HG03060 (cell line): ENCODE measurements around the gene ARHGEF4.

Experiments
- ATAC-seq: cut with Tn5 transposase; IDR thresholded peaks from one replicate; pipeline ENCODE4 v1.9.1; 2021; ENCODE audit warnings: low read depth, moderate number of reproducible peaks; ENCODE audit not compliant: unreplicated experiment

ARHGEF4 gene

GRCh38 chr2:131005216-131005935, 168.7 kb downstream of the ARHGEF4 start:
- no peak for ATAC-seq

GRCh38 chr2:131006561-131006960, 169.8 kb downstream of the ARHGEF4 start:
- ATAC-seq: no peak

GRCh38 chr2:131008967-131009366, 172.3 kb downstream of the ARHGEF4 start:
- no peak for ATAC-seq

GRCh38 chr2:131009713-131010475, 173.2 kb downstream of the ARHGEF4 start:
- no peak for ATAC-seq

DNA sequence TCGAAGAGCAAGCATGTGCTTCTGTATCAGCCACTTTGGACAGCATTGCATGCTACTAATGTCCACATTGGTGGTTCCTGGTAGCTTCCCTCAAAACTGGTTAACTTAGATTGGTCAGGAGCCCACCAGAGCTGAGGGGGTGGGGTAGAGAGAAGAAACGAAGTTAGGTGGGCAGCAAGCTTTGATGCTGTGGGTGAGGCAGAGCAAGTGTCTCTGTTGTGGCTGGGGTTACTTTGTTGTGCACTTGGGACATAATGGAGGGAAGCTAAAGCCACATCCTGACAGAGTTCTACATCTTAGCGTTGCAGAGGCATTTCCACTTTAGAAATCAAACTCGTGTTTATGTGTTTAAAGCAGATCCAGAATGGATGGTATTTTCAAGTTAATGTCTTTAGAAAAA, 173.9 kb downstream of the ARHGEF4 start:
- ATAC-seq: no peak

DNA sequence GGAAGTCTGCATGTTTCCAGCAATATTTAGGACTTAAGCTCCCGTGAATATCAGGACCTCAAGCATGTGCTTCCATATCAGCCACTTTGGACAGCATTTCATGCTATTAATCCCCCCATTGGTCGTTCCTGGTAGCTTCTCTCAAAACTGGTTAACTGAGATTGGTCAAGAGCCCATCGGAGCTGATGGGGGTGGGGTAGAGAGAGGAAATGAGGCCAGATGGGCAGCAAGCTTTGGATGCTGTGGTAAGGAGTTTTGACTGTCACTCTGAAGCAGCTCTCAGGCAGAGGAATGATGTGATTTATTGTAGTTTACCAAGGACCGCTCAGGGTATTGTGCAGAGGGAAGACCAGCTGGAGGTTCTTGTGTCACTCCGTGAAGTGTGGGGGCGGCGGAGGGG, 174.8 kb downstream of the ARHGEF4 start:
- ATAC-seq: no peak

DNA sequence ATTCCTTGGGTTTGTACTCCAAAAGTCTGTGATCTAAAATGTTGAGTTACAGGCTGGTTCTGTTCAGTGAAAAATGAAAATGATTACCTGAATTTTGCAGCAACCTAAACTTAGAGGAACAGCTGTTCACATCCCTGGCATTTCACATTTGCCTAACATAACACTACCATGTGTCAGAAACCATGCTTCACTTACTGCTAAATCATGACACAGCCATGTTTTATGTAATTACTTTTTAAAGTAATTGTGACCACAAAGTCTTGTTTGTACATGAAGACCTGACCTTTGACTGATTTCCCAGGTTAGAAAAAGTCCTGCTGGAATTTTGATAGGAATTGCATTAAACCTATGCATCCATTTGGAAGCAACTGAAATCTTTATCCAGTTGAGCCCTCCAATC, 177.4 kb downstream of the ARHGEF4 start:
- ATAC-seq: no peak

DNA sequence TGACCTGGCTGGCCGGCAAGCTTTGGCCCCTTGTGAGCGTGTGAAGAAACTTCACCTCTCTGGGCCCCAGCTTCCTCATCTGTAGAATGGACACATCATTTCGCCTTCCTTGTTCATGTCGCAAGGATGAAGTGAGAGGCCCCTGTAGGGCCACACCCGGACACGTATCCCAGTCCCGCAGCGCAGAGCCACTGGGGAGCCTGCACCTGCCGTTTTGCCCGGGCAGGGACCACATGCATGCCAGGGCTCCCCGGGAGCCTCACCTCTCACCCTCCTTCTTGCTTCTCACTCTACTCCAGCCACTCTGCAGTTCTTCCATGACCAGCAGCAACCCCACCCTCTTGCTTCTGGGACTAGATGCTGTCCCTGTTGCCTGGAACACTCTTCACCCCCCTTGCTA, 179.1 kb downstream of the ARHGEF4 start:
- ATAC-seq: no peak

GRCh38 chr2:131016826-131017741, 180.4 kb downstream of the ARHGEF4 start:
- no peak for ATAC-seq

DNA sequence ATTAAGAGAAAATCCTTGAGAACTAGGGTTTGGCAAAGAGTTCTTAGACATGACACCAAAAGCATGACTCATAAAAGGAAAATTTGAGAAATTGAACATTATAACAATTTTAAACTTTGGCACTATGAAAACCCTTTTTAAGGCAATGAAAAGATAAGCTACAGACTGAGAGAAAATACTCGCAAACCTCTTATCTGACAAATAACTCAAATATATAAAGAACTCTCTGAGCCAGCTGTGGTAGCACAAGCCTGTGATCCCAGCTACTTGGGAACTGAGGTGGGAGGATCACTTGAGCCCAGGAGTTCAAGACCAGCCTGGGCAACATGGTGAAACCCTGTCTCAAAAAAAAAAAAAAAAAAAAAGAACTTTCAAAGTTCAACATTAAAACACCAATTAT, 186.0 kb downstream of the ARHGEF4 start:
- no peak for ATAC-seq

- ATAC-seq: no peak
These were observed 187.0 kb downstream of the ARHGEF4 start for GRCh38 chr2:131023758-131024157.

DNA sequence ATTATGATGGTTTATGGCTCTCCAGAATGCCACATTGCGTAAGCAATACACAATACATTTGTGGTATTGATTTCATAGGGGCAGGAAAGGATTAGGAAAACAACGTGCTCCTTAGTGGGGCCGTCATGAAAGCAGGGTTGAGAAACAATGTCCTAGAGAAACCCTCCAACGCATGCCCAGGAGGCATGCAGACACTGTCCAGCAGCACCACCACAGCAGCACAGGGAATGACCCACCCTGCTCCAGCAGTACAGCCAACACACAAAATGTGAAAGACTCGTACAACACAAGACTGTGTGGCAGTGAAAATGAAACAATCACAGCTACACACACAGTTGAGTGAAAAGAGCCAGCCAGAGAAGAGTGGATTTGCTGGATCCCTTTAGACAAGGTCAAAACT, 190.2 kb downstream of the ARHGEF4 start:
- ATAC-seq: no peak

DNA sequence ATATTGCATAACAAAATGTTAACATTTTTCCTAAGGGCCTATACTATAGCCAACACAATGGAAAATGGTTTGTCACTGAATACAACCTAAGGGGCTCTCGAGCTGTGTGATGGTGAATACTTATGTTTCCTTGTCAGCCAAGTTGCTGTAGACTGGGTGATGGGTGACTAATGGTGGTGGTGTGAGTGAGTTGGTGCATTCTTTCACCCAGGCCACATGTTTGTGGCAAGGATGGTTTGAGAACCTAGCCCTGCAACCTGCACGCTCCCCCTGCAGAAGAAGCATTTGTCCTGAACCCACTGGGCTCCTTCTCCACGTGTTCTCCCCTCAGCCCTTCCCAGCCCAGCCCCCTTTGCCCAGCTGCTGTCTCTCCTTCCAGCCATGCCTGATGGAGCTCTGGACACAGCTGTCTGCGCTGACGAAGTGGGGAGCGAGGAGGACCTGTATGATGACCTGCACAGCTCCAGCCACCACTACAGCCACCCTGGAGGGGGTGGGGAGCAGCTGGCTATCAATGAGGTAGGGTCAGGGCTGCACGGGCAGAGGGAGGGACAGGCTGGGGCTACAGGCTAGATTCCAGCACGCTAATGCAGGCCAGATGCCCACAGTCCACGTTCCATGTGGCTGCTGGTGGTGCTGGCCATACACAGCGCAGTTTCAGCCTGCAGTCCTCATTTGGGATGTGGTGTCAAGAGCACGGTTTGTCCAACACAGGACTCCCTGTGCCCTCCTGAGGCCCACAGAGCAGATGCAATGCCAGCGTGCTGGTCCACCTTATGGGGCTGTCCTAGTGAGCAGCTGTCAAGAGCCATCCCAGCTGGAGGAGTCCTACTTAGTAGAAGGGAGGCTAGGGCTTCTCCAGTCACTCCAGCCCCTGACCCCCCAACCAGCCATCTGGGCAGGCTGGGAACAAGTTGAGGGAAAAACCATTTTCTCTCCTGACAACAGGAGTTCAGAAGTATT, 191.1 kb downstream of the ARHGEF4 start:
- no peak for ATAC-seq

GRCh38 chr2:131029812-131030211, 193.1 kb downstream of the ARHGEF4 start:
- ATAC-seq: no peak

GRCh38 chr2:131030478-131030971, 193.8 kb downstream of the ARHGEF4 start:
- no peak for ATAC-seq

- no peak for ATAC-seq
These were observed 194.7 kb downstream of the ARHGEF4 start for GRCh38 chr2:131031431-131031841.

DNA sequence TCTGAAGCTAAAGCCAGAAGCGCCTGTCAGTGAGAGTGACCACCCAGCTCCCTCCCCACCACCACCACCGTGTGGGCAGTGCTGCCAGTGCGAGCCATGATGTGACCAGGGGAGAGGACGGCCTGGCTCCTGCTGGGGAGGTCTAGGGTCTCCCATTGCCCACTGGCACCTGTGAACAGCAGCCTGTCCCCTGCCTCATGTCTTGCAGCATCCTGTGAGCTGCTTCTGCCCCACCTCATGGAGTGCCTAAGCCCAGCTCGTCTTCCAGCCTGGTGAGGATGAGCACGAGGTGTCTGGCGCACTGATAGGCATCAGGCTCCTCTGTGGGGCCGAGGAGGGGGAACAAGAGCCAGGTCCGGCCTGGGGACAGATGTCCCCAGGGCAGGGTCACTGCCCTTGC, 195.2 kb downstream of the ARHGEF4 start:
- ATAC-seq: no peak

DNA sequence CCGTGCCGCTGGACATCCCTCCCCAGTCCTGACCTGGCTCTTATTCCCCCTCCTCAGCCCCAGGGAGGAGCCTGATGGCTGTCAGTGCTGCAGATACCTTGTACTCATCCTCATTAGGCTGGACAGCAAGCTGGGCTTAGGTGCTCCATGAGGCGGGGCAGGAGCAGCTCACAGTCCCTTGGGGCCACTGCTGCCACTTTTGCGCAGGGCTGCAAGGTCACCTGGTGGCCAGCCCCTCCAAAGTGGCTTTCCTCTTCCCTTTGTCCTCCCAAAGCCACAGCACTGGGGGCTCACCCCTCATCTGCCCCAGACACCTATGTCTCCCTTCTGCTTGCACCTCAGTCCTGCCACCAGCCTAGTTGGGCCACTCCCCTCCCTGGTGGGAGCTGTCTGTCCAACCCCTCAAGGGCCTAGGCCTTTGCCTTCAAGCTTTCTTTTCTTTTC, 195.7 kb downstream of the ARHGEF4 start:
- no peak for ATAC-seq

DNA sequence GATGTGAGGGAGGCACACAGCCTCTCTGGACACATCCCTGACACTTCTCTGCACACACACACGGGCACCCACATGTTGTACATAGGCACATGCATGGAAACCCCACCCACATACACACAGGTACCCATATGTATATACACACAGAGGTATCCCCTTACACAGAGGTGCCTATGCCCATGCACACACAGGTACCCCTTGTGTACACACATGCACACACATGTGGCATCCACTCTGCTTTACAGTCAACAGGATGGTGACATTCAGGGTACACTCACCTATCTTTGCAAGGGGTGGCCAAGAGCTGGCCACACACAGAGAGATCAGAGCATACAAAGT, 197.0 kb downstream of the ARHGEF4 start:
- no peak for ATAC-seq
